Mesenchymal stem cell (in vitro differentiated cells and primary cell): ENCODE measurements around the gene JPH4.

Experiments used
- DNase-seq: peaks from one replicate; pipeline ENCODE4 v3.0.0-alpha.2; 2013
- H2AFZ ChIP-seq: one replicate; pipeline ENCODE4 v1.6.1; 2013; ENCODE audit warnings: low read depth, mild to moderate bottlenecking, control low read depth, inconsistent platforms, low read length, moderate library complexity
- H2AK5ac ChIP-seq: 2 replicates; pipeline ENCODE4 v1.6.1; 2013; ENCODE audit warnings: low read length, moderate library complexity, mild to moderate bottlenecking, inconsistent platforms; ENCODE audit not compliant: severe bottlenecking
- H2BK120ac ChIP-seq: one replicate; pipeline ENCODE4 v1.6.1; 2013; ENCODE audit warnings: low read depth, mild to moderate bottlenecking, inconsistent platforms, low read length, moderate library complexity
- H2BK12ac ChIP-seq, 2 experiments: one replicate each; pipeline ENCODE4 v1.6.1; 2013; ENCODE audit warnings: inconsistent platforms in 2 of 2, low read length in 2 of 2, mild to moderate bottlenecking in 2 of 2, moderate library complexity in 2 of 2, control low read depth in 1 of 2
- H2BK15ac ChIP-seq: one replicate; pipeline ENCODE4 v1.6.1; 2013; ENCODE audit warnings: mild to moderate bottlenecking, low read depth, inconsistent platforms; ENCODE audit not compliant: poor library complexity, severe bottlenecking
- H2BK5ac ChIP-seq: 2 replicates; pipeline ENCODE4 v1.6.1; 2013; ENCODE audit warnings: low read depth, mild to moderate bottlenecking, low read length, control low read depth, inconsistent platforms; ENCODE audit not compliant: poor library complexity, severe bottlenecking
- H3K14ac ChIP-seq, 2 experiments: one replicate each; pipeline ENCODE4 v1.6.1; 2013; ENCODE audit warnings: inconsistent platforms in 2 of 2, low read length in 2 of 2, control low read depth in 1 of 2, mild to moderate bottlenecking in 1 of 2, moderate library complexity in 1 of 2
- H3K18ac ChIP-seq, 2 experiments: one replicate each; pipeline ENCODE4 v1.6.1; 2013; ENCODE audit warnings: inconsistent platforms in 2 of 2, low read length in 2 of 2, control low read depth in 1 of 2, low read depth in 1 of 2, mild to moderate bottlenecking in 1 of 2
- H3K23ac ChIP-seq, 2 experiments: one replicate each; pipeline ENCODE4 v1.6.1; 2013; ENCODE audit warnings: inconsistent platforms in 2 of 2, low read length in 2 of 2, mild to moderate bottlenecking in 2 of 2, moderate library complexity in 2 of 2, control low read depth in 1 of 2
- H3K27ac ChIP-seq: 2 replicates; pipeline ENCODE4 v1.5.1; 2013; ENCODE audit warnings: mild to moderate bottlenecking, moderate library complexity, low read length, control low read depth, inconsistent platforms; ENCODE audit not compliant: poor library complexity, severe bottlenecking
- H3K27me3 ChIP-seq, 2 experiments: 2 replicates each; pipeline versions ENCODE4 v1.6.1 to v1.7.0; 2013; ENCODE audit warnings: low read length in 2 of 2, mild to moderate bottlenecking in 2 of 2, moderate library complexity in 2 of 2, control low read depth in 1 of 2, inconsistent platforms in 1 of 2; ENCODE audit not compliant: control insufficient read depth in 1 of 2, insufficient read depth in 1 of 2
- H3K36me3 ChIP-seq, 2 experiments: 2 replicates each; pipeline versions ENCODE4 v1.6.1 to v1.7.0; 2013; ENCODE audit warnings: low read length in 2 of 2, control low read depth in 1 of 2, inconsistent platforms in 1 of 2, low read depth in 1 of 2, mild to moderate bottlenecking in 1 of 2; ENCODE audit not compliant: insufficient read depth in 2 of 2, control insufficient read depth in 1 of 2
- H3K4ac ChIP-seq, 2 experiments: one replicate each; pipeline ENCODE4 v1.6.1; 2013; ENCODE audit warnings: inconsistent platforms in 2 of 2, low read length in 2 of 2, mild to moderate bottlenecking in 2 of 2, moderate library complexity in 2 of 2, control low read depth in 1 of 2, low read depth in 1 of 2
- H3K4me1 ChIP-seq: 2 replicates; pipeline ENCODE4 v1.6.1; 2013; ENCODE audit warnings: low read depth, low read length, control low read depth; ENCODE audit not compliant: control insufficient read depth, insufficient read depth
- H3K4me2 ChIP-seq: 2 replicates; pipeline ENCODE4 v1.6.1; 2013; ENCODE audit warnings: low read length, mild to moderate bottlenecking, inconsistent platforms; ENCODE audit not compliant: poor library complexity, severe bottlenecking
- H3K4me3 ChIP-seq, 2 experiments: 2 replicates each; pipeline versions ENCODE4 v1.5.1 to v1.7.0; 2013; ENCODE audit warnings: low read length in 2 of 2, mild to moderate bottlenecking in 2 of 2, control low read depth in 1 of 2, low read depth in 1 of 2; ENCODE audit not compliant: insufficient read depth in 1 of 2
- H3K79me1 ChIP-seq: replicated peaks from 2 replicates; pipeline ENCODE4 v1.6.1; 2013; ENCODE audit warnings: mild to moderate bottlenecking, control low read depth, low read length, inconsistent platforms; ENCODE audit not compliant: poor library complexity, severe bottlenecking
- H3K9ac ChIP-seq: 2 replicates; pipeline ENCODE4 v1.7.0; 2013; ENCODE audit warnings: mild to moderate bottlenecking, low read length, moderate library complexity
- H3K9me3 ChIP-seq: 2 replicates; pipeline ENCODE4 v1.7.0; 2013; ENCODE audit warnings: mild to moderate bottlenecking, low read length; ENCODE audit not compliant: control insufficient read depth
- H4K8ac ChIP-seq: one replicate; pipeline ENCODE4 v1.6.1; 2013; ENCODE audit warnings: inconsistent platforms, mild to moderate bottlenecking, low read length, moderate library complexity
- H4K91ac ChIP-seq: one replicate; pipeline ENCODE4 v1.6.1; 2013; ENCODE audit warnings: mild to moderate bottlenecking, low read length, inconsistent platforms
- WGBS: methylation state at CpG from one replicate; pipeline ENCODE4 v1.1.7; 2013; ENCODE audit warnings: mixed read lengths; 5-methylcytosine and 5-hydroxymethylcytosine counted together

JPH4 gene

GRCh38 chr14:23551266-23552028, 27.1 kb downstream of the JPH4 start, which contains the start of gene ZFHX2:
ZFHX2 (minus strand) TSS chr14:23551765; CDS start chr14:23535325, 16,440 bp downstream.
- peak within 1 kb of the TSS; percentile 91 for H2AFZ ChIP-seq
- no peak within 1 kb of the TSS for H2BK5ac ChIP-seq
- peak within 1 kb of the TSS; percentile 85 for H3K4me2 ChIP-seq
- peak within 1 kb of the TSS in 1 of 2 experiments; percentile 13 for H3K4ac ChIP-seq
- no peaks in the 10 kb centered on the region for H3K9me3 ChIP-seq
- no peaks in the 10 kb centered on the region for H3K36me3 ChIP-seq
- H3K4me1 ChIP-seq = peaks cover 17% of the 10 kb centered on the region
- H3K4me3 ChIP-seq = peak within 1 kb of the TSS; percentile 69 to 89
- H3K14ac ChIP-seq = no peak within 1 kb of the TSS
- H2BK120ac ChIP-seq = no peak within 1 kb of the TSS
- no peak within 1 kb of the TSS for H2BK12ac ChIP-seq
- peaks cover 7% of the 10 kb centered on the region for H3K79me1 ChIP-seq
- H4K91ac ChIP-seq = no peak within 1 kb of the TSS
- DNase-seq = peak; percentile 67
- 2% methylated on average over 37 of the region's 49 CpGs for WGBS
- H3K9ac ChIP-seq = peak within 1 kb of the TSS; percentile 81
- H4K8ac ChIP-seq = peak within 1 kb of the TSS; percentile 92
- H3K27me3 ChIP-seq = peaks cover 4 to 6% of the 10 kb centered on the region in 2 experiments
- no peak within 1 kb of the TSS for H2BK15ac ChIP-seq
- H3K18ac ChIP-seq = peak within 1 kb of the TSS in 1 of 2 experiments; percentile 49
- H2AK5ac ChIP-seq = peak within 1 kb of the TSS; percentile 59
- peak within 1 kb of the TSS; percentile 52 for H3K27ac ChIP-seq
- H3K23ac ChIP-seq = peak within 1 kb of the TSS in 1 of 2 experiments; percentile 60

- Histone ChIP-seq H2AK5ac (no peak overlapping the region), H2BK12ac (no peak overlapping the region), H3K27ac (peak overlapping the region; percentile 52), H3K79me1 (peaks cover 7% of the 10 kb centered on the region), H3K23ac (peak overlapping the region in 1 of 2 experiments; percentile 49), H3K4me2 (peak overlapping the region; percentile 85), H3K4me3 (peak overlapping the region; percentile 69 to 89), H2BK15ac (no peak overlapping the region), H3K4me1 (peaks cover 17% of the 10 kb centered on the region), H3K14ac (no peak overlapping the region), H3K9me3 (no peaks in the 10 kb centered on the region), H2AFZ (peak overlapping the region; percentile 91), H3K9ac (peak overlapping the region; percentile 81), H2BK120ac (no peak overlapping the region), H4K91ac (no peak overlapping the region), H3K4ac (no peak overlapping the region), H3K36me3 (no peaks in the 10 kb centered on the region), H2BK5ac (no peak overlapping the region), H3K18ac (peak overlapping the region in 1 of 2 experiments; percentile 49), H3K27me3 (peaks cover 4 to 6% of the 10 kb centered on the region in 2 experiments), H4K8ac (no peak overlapping the region)
- no peak for DNase-seq
- WGBS = 2% methylated on average over 22 of the region's 37 CpGs
Observed at GRCh38 chr14:23550812-23551265, 27.8 kb downstream of the JPH4 start.

- peaks cover 7% of the 10 kb centered on the region for H3K79me1 ChIP-seq
- H3K14ac ChIP-seq = no peak overlapping the region
- no peak overlapping the region for H4K91ac ChIP-seq
- H2BK12ac ChIP-seq = no peak overlapping the region
- H3K4me2 ChIP-seq = peak overlapping the region; percentile 85
- no peak overlapping the region for H2BK120ac ChIP-seq
- peaks cover 17% of the 10 kb centered on the region for H3K4me1 ChIP-seq
- peak overlapping the region; percentile 81 for H3K9ac ChIP-seq
- DNase-seq = no peak
- H3K27ac ChIP-seq = no peak overlapping the region
- no peaks in the 10 kb centered on the region for H3K36me3 ChIP-seq
- no peak overlapping the region for H3K4ac ChIP-seq
- H4K8ac ChIP-seq = no peak overlapping the region
- 26% methylated on average over 10 of the region's 12 CpGs for WGBS
- H2AK5ac ChIP-seq = peak overlapping the region; percentile 23
- no peak overlapping the region for H2BK15ac ChIP-seq
- H2AFZ ChIP-seq = no peak overlapping the region
- H3K18ac ChIP-seq = no peak overlapping the region
- H3K27me3 ChIP-seq = peaks cover 4 to 6% of the 10 kb centered on the region in 2 experiments
- no peak overlapping the region for H2BK5ac ChIP-seq
- peak overlapping the region in 1 of 2 experiments; percentile 60 for H3K23ac ChIP-seq
- H3K9me3 ChIP-seq = no peaks in the 10 kb centered on the region
- peak overlapping the region; percentile 69 to 89 for H3K4me3 ChIP-seq
Observed at GRCh38 chr14:23550131-23550811, 28.3 kb downstream of the JPH4 start.
